ENCODE data around the gene GUCY2C.

Gene GUCY2C

DNA sequence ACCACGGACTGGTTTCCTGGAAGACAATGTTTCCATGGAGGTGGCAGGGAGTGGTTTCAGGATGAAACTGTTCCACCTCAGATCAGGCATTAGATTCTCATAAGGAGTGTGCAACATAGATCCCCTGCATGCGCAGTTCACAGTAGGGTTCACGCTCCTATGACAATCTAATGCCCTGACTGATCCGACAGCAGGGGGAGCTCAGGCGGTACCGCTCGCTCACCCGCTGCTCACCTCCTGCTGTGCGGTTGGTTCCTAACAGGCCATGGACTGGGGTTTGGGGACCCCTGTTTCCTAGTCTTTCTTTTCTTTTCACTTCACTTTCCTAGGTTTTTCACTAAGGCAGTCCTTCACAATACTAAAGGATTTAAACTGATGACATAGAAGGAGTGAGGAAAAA lies 39.6 kb downstream of the GUCY2C start:
- no peak overlapping the region for H3K9ac ChIP-seq (ENCODE audit: insufficient read length, low read depth)
- TF ChIP-seq YY1 (IDR thresholded peaks at IDR 0.05; ENCODE audit: insufficient read depth, insufficient read length) (no peak), ZNF274 (IDR thresholded peaks at IDR 0.05; ENCODE audit: low read depth, low read length) (no peak), SUZ12 (IDR thresholded peaks at IDR 0.05; ENCODE audit: extremely low read depth, insufficient read depth, insufficient read length) (no peak)
- H3K4me1 ChIP-seq (ENCODE audit: insufficient read depth, insufficient read length) = no peaks in the 10 kb centered on the region
- H3K27me3 ChIP-seq (ENCODE audit: insufficient read depth, insufficient read length) = no peaks in the 10 kb centered on the region
- H3K4me3 ChIP-seq (ENCODE audit: insufficient read length, low read depth) = no peak overlapping the region
- H3K36me3 ChIP-seq (ENCODE audit: insufficient read depth, insufficient read length, low read length) = no peaks in the 10 kb centered on the region
- DNase-seq (ENCODE audit: low read depth, low spot score) = no peak
- H3K9me3 ChIP-seq (ENCODE audit: insufficient read depth, low read length) = no peaks in the 10 kb centered on the region

DNA sequence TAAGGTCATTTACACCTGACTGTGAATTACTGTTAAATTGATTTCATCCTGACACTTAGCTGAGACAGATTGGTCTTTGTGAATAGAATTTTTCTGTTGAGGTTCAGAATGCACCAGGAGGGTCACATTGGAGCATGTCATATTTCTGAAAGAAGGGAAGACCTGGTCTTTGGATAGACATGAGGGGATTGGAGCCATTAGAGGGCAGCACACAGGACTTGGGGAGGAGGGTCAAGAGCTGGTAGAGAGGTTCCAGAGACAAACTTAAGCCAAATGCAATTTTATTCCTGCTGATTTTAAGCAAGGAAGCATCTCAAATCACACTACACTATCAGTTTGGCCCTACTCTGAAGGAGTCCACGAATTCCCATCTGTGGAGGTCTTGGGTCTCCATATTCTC lies 41.1 kb downstream of the GUCY2C start:
- no peaks in the 10 kb centered on the region for H3K9me3 ChIP-seq (ENCODE audit: insufficient read depth, low read length)
- H3K27me3 ChIP-seq (ENCODE audit: insufficient read depth, insufficient read length) = no peaks in the 10 kb centered on the region
- no peaks in the 10 kb centered on the region for H3K4me1 ChIP-seq (ENCODE audit: insufficient read depth, insufficient read length)
- DNase-seq (ENCODE audit: low read depth, low spot score) = no peak
- no peaks in the 10 kb centered on the region for H3K36me3 ChIP-seq (ENCODE audit: insufficient read depth, insufficient read length, low read length)
- no peak for TF ChIP-seq YY1 (IDR thresholded peaks at IDR 0.05; ENCODE audit: insufficient read depth, insufficient read length)
- TF ChIP-seq SUZ12 (IDR thresholded peaks at IDR 0.05; ENCODE audit: extremely low read depth, insufficient read depth, insufficient read length) = no peak
- TF ChIP-seq ZNF274 (IDR thresholded peaks at IDR 0.05; ENCODE audit: low read depth, low read length) = no peak
- H3K9ac ChIP-seq (ENCODE audit: insufficient read length, low read depth) = no peak overlapping the region
- H3K4me3 ChIP-seq (ENCODE audit: insufficient read length, low read depth) = no peak overlapping the region

DNA sequence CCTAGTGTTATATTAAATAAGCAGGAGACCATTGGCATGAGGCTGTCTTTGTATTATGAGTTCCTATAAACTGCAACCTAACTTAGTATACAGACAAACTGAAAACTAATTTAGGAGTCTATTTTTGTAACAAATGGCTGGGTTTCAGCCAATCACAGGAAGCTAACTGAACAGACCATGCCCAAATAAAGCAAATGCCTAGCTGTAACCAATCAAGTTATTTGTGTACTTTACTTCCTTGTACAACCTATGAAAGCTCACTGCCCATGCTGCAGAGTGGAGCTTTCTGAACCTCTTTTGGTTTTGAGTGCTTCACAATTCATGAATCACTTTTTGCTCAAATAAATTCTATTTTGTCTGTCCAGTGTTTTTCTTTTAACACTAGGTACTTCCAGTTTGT lies 41.6 kb downstream of the GUCY2C start:
- Histone ChIP-seq H3K4me1 (ENCODE audit: insufficient read depth, insufficient read length) (no peaks in the 10 kb centered on the region), H3K4me3 (ENCODE audit: insufficient read length, low read depth) (no peak overlapping the region), H3K9ac (ENCODE audit: insufficient read length, low read depth) (no peak overlapping the region), H3K27me3 (ENCODE audit: insufficient read depth, insufficient read length) (no peaks in the 10 kb centered on the region), H3K36me3 (ENCODE audit: insufficient read depth, insufficient read length, low read length) (no peaks in the 10 kb centered on the region), H3K9me3 (ENCODE audit: insufficient read depth, low read length) (no peaks in the 10 kb centered on the region)
- TF ChIP-seq SUZ12 (IDR thresholded peaks at IDR 0.05; ENCODE audit: extremely low read depth, insufficient read depth, insufficient read length) = no peak
- no peak for TF ChIP-seq ZNF274 (IDR thresholded peaks at IDR 0.05; ENCODE audit: low read depth, low read length)
- no peak for TF ChIP-seq YY1 (IDR thresholded peaks at IDR 0.05; ENCODE audit: insufficient read depth, insufficient read length)
- DNase-seq (ENCODE audit: low read depth, low spot score) = no peak

DNA sequence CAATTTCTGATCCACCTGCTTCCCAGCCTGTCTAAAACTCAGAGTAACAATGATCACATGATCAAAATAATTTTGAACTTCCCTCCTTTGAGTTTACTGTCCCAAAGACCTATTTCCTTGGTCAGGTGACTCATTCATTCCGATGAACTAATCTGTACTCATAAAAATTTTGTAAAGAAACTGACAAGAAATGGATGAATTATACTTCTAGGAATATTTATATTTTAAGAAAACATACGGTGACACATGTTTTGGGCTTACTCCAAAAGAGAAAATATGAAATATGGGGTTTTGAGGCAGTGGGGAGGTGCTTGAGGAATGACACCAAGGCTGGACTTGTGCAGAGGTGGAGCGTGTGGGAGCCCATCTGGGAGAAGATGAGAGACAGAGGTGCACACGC lies 42.0 kb downstream of the GUCY2C start:
- Histone ChIP-seq H3K9me3 (ENCODE audit: insufficient read depth, low read length) (no peaks in the 10 kb centered on the region), H3K9ac (ENCODE audit: insufficient read length, low read depth) (no peak overlapping the region), H3K27me3 (ENCODE audit: insufficient read depth, insufficient read length) (no peaks in the 10 kb centered on the region), H3K4me1 (ENCODE audit: insufficient read depth, insufficient read length) (no peaks in the 10 kb centered on the region), H3K4me3 (ENCODE audit: insufficient read length, low read depth) (no peak overlapping the region), H3K36me3 (ENCODE audit: insufficient read depth, insufficient read length, low read length) (no peaks in the 10 kb centered on the region)
- TF ChIP-seq SUZ12 (IDR thresholded peaks at IDR 0.05; ENCODE audit: extremely low read depth, insufficient read depth, insufficient read length) (no peak), ZNF274 (IDR thresholded peaks at IDR 0.05; ENCODE audit: low read depth, low read length) (no peak), YY1 (IDR thresholded peaks at IDR 0.05; ENCODE audit: insufficient read depth, insufficient read length) (no peak)
- DNase-seq (ENCODE audit: low read depth, low spot score) = no peak

DNA sequence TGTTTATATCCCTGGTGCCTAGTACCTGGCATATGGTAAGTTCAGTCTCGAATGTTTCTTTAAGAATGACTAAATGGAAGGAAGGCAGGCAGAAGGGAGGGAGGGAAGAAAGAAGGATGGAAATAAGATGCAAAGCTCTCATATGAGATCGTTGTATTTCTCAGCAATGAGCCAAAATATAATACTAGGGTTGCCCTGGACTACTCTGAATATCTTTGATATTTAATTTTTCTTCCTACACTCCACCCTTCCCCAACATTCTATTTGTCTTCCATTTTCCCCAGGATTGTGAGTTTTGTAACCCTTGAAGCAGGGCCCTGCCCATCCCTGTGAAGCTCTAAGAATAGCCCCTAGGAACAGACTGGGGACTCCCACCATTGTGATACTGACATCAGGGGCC lies 43.9 kb downstream of the GUCY2C start:
- no peaks in the 10 kb centered on the region for H3K9me3 ChIP-seq (ENCODE audit: insufficient read depth, low read length)
- no peaks in the 10 kb centered on the region for H3K4me1 ChIP-seq (ENCODE audit: insufficient read depth, insufficient read length)
- no peak overlapping the region for H3K9ac ChIP-seq (ENCODE audit: insufficient read length, low read depth)
- no peak overlapping the region for H3K4me3 ChIP-seq (ENCODE audit: insufficient read length, low read depth)
- DNase-seq (ENCODE audit: low read depth, low spot score) = no peak
- H3K36me3 ChIP-seq (ENCODE audit: insufficient read depth, insufficient read length, low read length) = no peaks in the 10 kb centered on the region
- no peak for TF ChIP-seq ZNF274 (IDR thresholded peaks at IDR 0.05; ENCODE audit: low read depth, low read length)
- H3K27me3 ChIP-seq (ENCODE audit: insufficient read depth, insufficient read length) = no peaks in the 10 kb centered on the region

DNA sequence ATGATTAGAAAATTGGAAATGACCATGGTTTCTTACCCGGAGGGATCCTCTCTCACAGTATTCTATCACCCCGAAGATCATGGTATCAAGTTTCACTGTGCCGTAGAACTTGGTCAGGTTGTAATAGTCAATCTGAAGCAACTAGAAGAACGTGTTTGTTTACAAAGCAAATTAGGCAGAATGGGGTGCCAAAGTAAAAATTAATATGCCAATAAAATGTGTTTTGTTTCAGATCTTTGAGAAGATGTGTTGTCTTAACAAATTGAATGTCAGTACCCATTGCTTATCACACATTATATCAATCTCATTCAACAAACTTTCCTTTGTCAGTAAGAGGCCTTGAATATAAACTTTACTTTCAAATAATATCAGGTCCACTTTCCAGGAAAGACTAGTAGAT lies 45.0 kb downstream of the GUCY2C start:
- no peaks in the 10 kb centered on the region for H3K36me3 ChIP-seq (ENCODE audit: insufficient read depth, insufficient read length, low read length)
- H3K4me3 ChIP-seq (ENCODE audit: insufficient read length, low read depth) = no peak overlapping the region
- TF ChIP-seq YY1 (IDR thresholded peaks at IDR 0.05; ENCODE audit: insufficient read depth, insufficient read length) = no peak
- TF ChIP-seq ZNF274 (IDR thresholded peaks at IDR 0.05; ENCODE audit: low read depth, low read length) = no peak
- no peak for TF ChIP-seq SUZ12 (IDR thresholded peaks at IDR 0.05; ENCODE audit: extremely low read depth, insufficient read depth, insufficient read length)
- DNase-seq (ENCODE audit: low read depth, low spot score) = no peak
- H3K9ac ChIP-seq (ENCODE audit: insufficient read length, low read depth) = no peak overlapping the region
- no peaks in the 10 kb centered on the region for H3K27me3 ChIP-seq (ENCODE audit: insufficient read depth, insufficient read length)
- no peaks in the 10 kb centered on the region for H3K9me3 ChIP-seq (ENCODE audit: insufficient read depth, low read length)
- no peaks in the 10 kb centered on the region for H3K4me1 ChIP-seq (ENCODE audit: insufficient read depth, insufficient read length)

DNA sequence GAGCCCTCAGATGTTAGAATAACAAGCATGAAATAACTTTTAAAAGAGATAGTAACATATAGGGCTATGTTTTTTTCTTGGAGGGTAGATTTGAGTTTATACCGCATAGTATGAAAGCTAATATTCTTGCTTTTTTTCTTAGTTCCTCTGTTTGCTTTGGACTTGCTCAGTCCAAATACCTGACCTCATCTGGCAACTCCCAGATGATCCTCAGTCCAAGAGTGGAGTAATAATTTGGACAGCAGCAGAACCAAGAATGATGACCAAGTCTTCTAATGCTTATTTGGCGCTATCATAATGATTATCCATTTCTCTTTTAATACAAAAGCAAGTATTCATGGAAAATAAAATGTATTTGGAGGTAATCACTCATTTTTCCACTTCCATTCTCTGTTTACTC lies 45.6 kb downstream of the GUCY2C start:
- H3K9ac ChIP-seq (ENCODE audit: insufficient read length, low read depth) = no peak overlapping the region
- H3K4me1 ChIP-seq (ENCODE audit: insufficient read depth, insufficient read length) = no peaks in the 10 kb centered on the region
- no peaks in the 10 kb centered on the region for H3K27me3 ChIP-seq (ENCODE audit: insufficient read depth, insufficient read length)
- TF ChIP-seq YY1 (IDR thresholded peaks at IDR 0.05; ENCODE audit: insufficient read depth, insufficient read length) (no peak), SUZ12 (IDR thresholded peaks at IDR 0.05; ENCODE audit: extremely low read depth, insufficient read depth, insufficient read length) (no peak), ZNF274 (IDR thresholded peaks at IDR 0.05; ENCODE audit: low read depth, low read length) (no peak)
- no peak for DNase-seq (ENCODE audit: low read depth, low spot score)
- no peaks in the 10 kb centered on the region for H3K9me3 ChIP-seq (ENCODE audit: insufficient read depth, low read length)
- no peak overlapping the region for H3K4me3 ChIP-seq (ENCODE audit: insufficient read length, low read depth)
- H3K36me3 ChIP-seq (ENCODE audit: insufficient read depth, insufficient read length, low read length) = no peaks in the 10 kb centered on the region
